DND-41 (cell line): ENCODE data around the gene TFCP2L1.
"Not testable (repeated sequence)": the region's sequence is repeated elsewhere in the genome, so short reads cannot be mapped to it uniquely, and the experiment has no call there.

Experiments
- ATAC-seq: fragments of 200-7000 bp; cut with Tn5 transposase; 3 replicates; pipeline ENCODE4 v1.9.1; 2021; ENCODE audit warnings: low read depth; ENCODE audit not compliant: insufficient read depth
- DNase-seq: peaks from one replicate; pipeline ENCODE4 v3.0.0-alpha.2; 2020
- H2AFZ ChIP-seq: 2 replicates; pipeline ENCODE4 v1.6.0; 2012; ENCODE audit warnings: low read depth, low read length
- H3K27ac ChIP-seq: 2 replicates; pipeline ENCODE4 v1.5.1; 2012; ENCODE audit warnings: low read length, inconsistent platforms
- H3K27me3 ChIP-seq: fragments of 200-600 bp; sonication (generic); 2 replicates; pipeline ENCODE4 v1.6.0; 2012; ENCODE audit warnings: low read length, mild to moderate bottlenecking, inconsistent platforms; ENCODE audit not compliant: insufficient read depth, poor library complexity
- H3K36me3 ChIP-seq: 2 replicates; pipeline ENCODE4 v1.5.1; 2012; ENCODE audit warnings: low read length, inconsistent platforms; ENCODE audit not compliant: insufficient read depth
- H3K4me1 ChIP-seq: 2 replicates; pipeline ENCODE4 v1.5.1; 2012; ENCODE audit warnings: mild to moderate bottlenecking, low read length; ENCODE audit not compliant: insufficient read depth
- H3K4me2 ChIP-seq: 2 replicates; pipeline ENCODE4 v1.6.0; 2012; ENCODE audit warnings: mild to moderate bottlenecking, moderate library complexity, low read length, inconsistent platforms; ENCODE audit not compliant: insufficient read depth
- H3K4me3 ChIP-seq, 2 experiments: fragments of 200-600 bp in 1 of 2; shearing (Covaris generic) in 1 of 2; 2 replicates each; pipeline ENCODE4 v1.5.1; 2012 to 2016; ENCODE audit warnings: inconsistent platforms in 2 of 2, low read length in 2 of 2, mild to moderate bottlenecking in 2 of 2, low read depth in 1 of 2, moderate library complexity in 1 of 2
- H3K79me2 ChIP-seq: 2 replicates; pipeline ENCODE4 v1.6.0; 2012; ENCODE audit warnings: low read length, inconsistent platforms; ENCODE audit not compliant: insufficient read depth
- H3K9ac ChIP-seq: 2 replicates; pipeline ENCODE4 v1.6.0; 2012; ENCODE audit warnings: low read depth, mild to moderate bottlenecking, inconsistent platforms, low read length, moderate library complexity
- H3K9me3 ChIP-seq: 2 replicates; pipeline ENCODE4 v1.5.1; 2012; ENCODE audit warnings: low read length, moderate library complexity, mild to moderate bottlenecking, inconsistent platforms; ENCODE audit not compliant: insufficient read depth, severe bottlenecking
- H4K20me1 ChIP-seq: 2 replicates; pipeline ENCODE4 v1.6.0; 2012; ENCODE audit warnings: low read length; ENCODE audit not compliant: insufficient read depth
- CTCF ChIP-seq: IDR thresholded peaks from 2 replicates; pipeline ENCODE4 v1.5.1; 2012; ENCODE audit warnings: borderline replicate concordance, low read length, moderate library complexity, mild to moderate bottlenecking; ENCODE audit not compliant: poor library complexity, severe bottlenecking; ENCODE audit errors: extremely low read depth
- EZH2 ChIP-seq: IDR thresholded peaks from 3 replicates; pipeline ENCODE4 v1.6.1; 2012; ENCODE audit warnings: borderline replicate concordance, low read depth, mild to moderate bottlenecking, moderate library complexity, low read length, inconsistent platforms; ENCODE audit not compliant: severe bottlenecking

TFCP2L1 gene

GRCh38 chr2:121279476-121280220 is 5.4 kb downstream of the TFCP2L1 start:
- Histone ChIP-seq H2AFZ (no peak overlapping the region), H3K9ac (no peak overlapping the region), H3K79me2 (no peaks in the 10 kb centered on the region), H3K27me3 (no peaks in the 10 kb centered on the region), H3K4me1 (no peaks in the 10 kb centered on the region), H4K20me1 (no peaks in the 10 kb centered on the region), H3K9me3 (no peaks in the 10 kb centered on the region), H3K27ac (no peak overlapping the region), H3K4me3 (no peak overlapping the region), H3K4me2 (no peak overlapping the region), H3K36me3 (no peaks in the 10 kb centered on the region)
- TF ChIP-seq EZH2 (no peak), CTCF (no peak)
- ATAC-seq (no peak), DNase-seq (no peak)

- no peak overlapping the region for H3K27ac ChIP-seq
These were observed 8.7 kb downstream of the TFCP2L1 start for GRCh38 chr2:121276341-121276740.

GRCh38 chr2:121273116-121273515 is 11.9 kb downstream of the TFCP2L1 start:
- ATAC-seq (no peak), DNase-seq (no peak)
- no peak for TF ChIP-seq EZH2
- TF ChIP-seq CTCF: no peak
- H3K27me3 ChIP-seq: peaks cover 9% of the 10 kb centered on the region
- no peak overlapping the region for H3K4me2 ChIP-seq
- no peaks in the 10 kb centered on the region for H3K4me1 ChIP-seq
- H3K9me3 ChIP-seq: no peaks in the 10 kb centered on the region
- H3K9ac ChIP-seq: no peak overlapping the region
- no peaks in the 10 kb centered on the region for H3K36me3 ChIP-seq
- H4K20me1 ChIP-seq: no peaks in the 10 kb centered on the region
- no peak overlapping the region for H3K4me3 ChIP-seq
- H2AFZ ChIP-seq: no peak overlapping the region
- H3K27ac ChIP-seq: no peak overlapping the region
- no peaks in the 10 kb centered on the region for H3K79me2 ChIP-seq

More at GRCh38 chr2:121276341-121276740, 8.7 kb downstream of the TFCP2L1 start:
- H3K4me3 ChIP-seq: no peak overlapping the region
- no peaks in the 10 kb centered on the region for H3K79me2 ChIP-seq
- no peaks in the 10 kb centered on the region for H3K4me1 ChIP-seq
- H3K27me3 ChIP-seq: peaks cover 9% of the 10 kb centered on the region
- TF ChIP-seq CTCF (no peak), EZH2 (no peak)
- H2AFZ ChIP-seq: no peak overlapping the region
- no peak overlapping the region for H3K9ac ChIP-seq
- H3K4me2 ChIP-seq: no peak overlapping the region
- no peaks in the 10 kb centered on the region for H4K20me1 ChIP-seq
- no peaks in the 10 kb centered on the region for H3K9me3 ChIP-seq
- no peaks in the 10 kb centered on the region for H3K36me3 ChIP-seq
- DNase-seq (no peak), ATAC-seq (no peak)

- no peaks in the 10 kb centered on the region for H3K9me3 ChIP-seq
- TF ChIP-seq EZH2 (no peak), CTCF (no peak)
- no peaks in the 10 kb centered on the region for H3K36me3 ChIP-seq
- H3K27me3 ChIP-seq: peaks cover 9% of the 10 kb centered on the region
- no peaks in the 10 kb centered on the region for H4K20me1 ChIP-seq
- no peak overlapping the region for H3K27ac ChIP-seq
- H3K79me2 ChIP-seq: no peaks in the 10 kb centered on the region
- no peak overlapping the region for H2AFZ ChIP-seq
- no peak overlapping the region for H3K4me3 ChIP-seq
- no peak overlapping the region for H3K4me2 ChIP-seq
- H3K9ac ChIP-seq: no peak overlapping the region
- no peak for ATAC-seq
- DNase-seq: no peak
- H3K4me1 ChIP-seq: no peaks in the 10 kb centered on the region
These were observed 12.4 kb downstream of the TFCP2L1 start for GRCh38 chr2:121272596-121272995.

- not testable (repeated sequence) for H3K4me3 ChIP-seq, H3K27ac ChIP-seq, H2AFZ ChIP-seq, ATAC-seq, H3K36me3 ChIP-seq, H3K9me3 ChIP-seq, H3K79me2 ChIP-seq, DNase-seq, H3K9ac ChIP-seq, H3K4me1 ChIP-seq, H3K4me2 ChIP-seq, H3K27me3 ChIP-seq, H4K20me1 ChIP-seq
These were observed 15.6 kb downstream of the TFCP2L1 start for GRCh38 chr2:121269436-121269835.
